ENCODE results near the gene FOXD1. TPM values are rescaled to one million over a fixed set of nuclear protein-coding genes. Genes with fewer than 3 reads are reported as not detected.

The FOXD1 gene
- total and polyA plus RNA-seq, 9 of the 15 experiments (the other 6 are each of a cell fraction or from before 2014, with no cell fraction given) = 0.03 to 0.40 (median 0.10) TPM; not detected in 4

- Histone ChIP-seq H3K79me2 (ENCODE audit: control insufficient read depth, insufficient read depth, low read length) (no peaks in the 10 kb centered on the region), H2AFZ (ENCODE audit: low read depth, low read length) (no peak overlapping the region), H3K9ac (ENCODE audit: insufficient read depth in 1 of 2, low read depth in 2 of 2, low read length in 2 of 2) (no peak overlapping the region), H3K4me2 (ENCODE audit: insufficient read depth, low read length) (no peak overlapping the region), H3K36me3 (ENCODE audit: control insufficient read depth, insufficient read depth, low read length) (no peaks in the 10 kb centered on the region), H3K9me1 (ENCODE audit: control insufficient read depth, insufficient read depth, low read length) (no peaks in the 10 kb centered on the region), H3K27me3 (ENCODE audit: control insufficient read depth in 2 of 2, insufficient read depth in 2 of 2, low read length in 2 of 2) (0 out of 5 replicates have a peak, but pooled peaks cover 0 to 2% of the 10 kb centered on the region in 2 experiments), H4K20me1 (replicated peaks; ENCODE audit: control insufficient read depth, insufficient read depth, low read length) (no peaks in the 10 kb centered on the region), H3K4me1 (replicated peaks in 1 of 2; ENCODE audit: control insufficient read depth in 2 of 2, insufficient read depth in 2 of 2, low read length in 2 of 2) (no peaks in the 10 kb centered on the region), H3K9me3 (replicated peaks; ENCODE audit: control insufficient read depth, insufficient read depth, low read depth, low read length) (no peaks in the 10 kb centered on the region), H3K4me3 (no peak overlapping the region), H3K27ac (ENCODE audit: extremely low read depth, low read depth, low read length) (no peak overlapping the region)
- no peak for DNase-seq (ENCODE audit: extremely low read depth in 1 of 4, low spot score in 3 of 4)
- BruUV-seq (replicated peaks) = no TSS peak
- WGBS (ENCODE audit: insufficient coverage, low coverage, missing lambda C conversion rate) = 17% methylated on average over 3 of the region's 3 CpGs
- ATAC-seq = no peak
- FAIRE-seq = no peak
- ChIA-PET CTCF (ENCODE audit: low intra/inter-chr PET ratio) (no interaction called here), POLR2A (interaction anchor here (1.2 to 1.7 kb wide), 2 partner anchors 11 to 15 kb away, joined by 4 to 5 read pairs; no protein-coding TSS in a partner anchor)
- no peak for TF ChIP-seq ZNF280A (IDR thresholded peaks at IDR 0.05; ENCODE audit: low read depth, partially characterized antibody)
- no peak for TF ChIP-seq AFF4 (CRISPR knock-in tag; IDR thresholded peaks at IDR 0.05)
- TF ChIP-seq CXXC5 (CRISPR knock-in tag; IDR thresholded peaks at IDR 0.05) = no peak
- TF ChIP-seq ZNF239 (CRISPR knock-in tag; IDR thresholded peaks at IDR 0.05) = no peak
- no peak for TF ChIP-seq NCOA2 (IDR thresholded peaks at IDR 0.05; ENCODE audit: partially characterized antibody in 2 of 2)
- in situ Hi-C loops (cut with MboI) (no loop called here), intact Hi-C loops (cut with micrococcal nuclease) (no loop called here)
These were observed 23.5 kb upstream of the FOXD1 start for GRCh38 chr5:73472116-73472515.

Measured in K562 (cell line).